Trophoblast cell (in vitro differentiated cells and primary cell): ENCODE data around the gene USP47.
"Not testable (repeated sequence)": the region's sequence is repeated elsewhere in the genome, so short reads cannot be mapped to it uniquely, and the experiment has no call there.

ENCODE experiments used
- DNase-seq, 2 donors: peaks; one replicate each; pipeline ENCODE4 v3.0.0-alpha.2; 2016
- H2AFZ ChIP-seq: 2 replicates; pipeline ENCODE4 v1.6.1; 2013; ENCODE audit warnings: low read length, moderate library complexity, mild to moderate bottlenecking; ENCODE audit not compliant: insufficient read depth, poor library complexity
- H2AK5ac ChIP-seq: 2 replicates; pipeline ENCODE4 v1.6.1; 2013; ENCODE audit warnings: mild to moderate bottlenecking, low read length
- H2BK120ac ChIP-seq: 2 replicates; pipeline ENCODE4 v1.6.1; 2013; ENCODE audit warnings: low read length, mild to moderate bottlenecking, moderate library complexity; ENCODE audit not compliant: insufficient read depth, poor library complexity
- H2BK12ac ChIP-seq: 2 replicates; pipeline ENCODE4 v1.6.1; 2013; ENCODE audit warnings: mild to moderate bottlenecking, low read length, moderate library complexity
- H2BK5ac ChIP-seq: 2 replicates; pipeline ENCODE4 v1.6.1; 2013; ENCODE audit warnings: low read length, low read depth, moderate library complexity, mild to moderate bottlenecking; ENCODE audit not compliant: poor library complexity
- H3K14ac ChIP-seq: 2 replicates; pipeline ENCODE4 v1.6.1; 2013; ENCODE audit warnings: mild to moderate bottlenecking, low read length
- H3K18ac ChIP-seq: 2 replicates; pipeline ENCODE4 v1.6.1; 2013; ENCODE audit warnings: mild to moderate bottlenecking, low read length
- H3K23ac ChIP-seq: 2 replicates; pipeline ENCODE4 v1.6.1; 2013; ENCODE audit warnings: low read length
- H3K27ac ChIP-seq: 2 replicates; pipeline ENCODE4 v1.5.1; 2013; ENCODE audit warnings: low read depth, mild to moderate bottlenecking, inconsistent platforms, low read length, moderate library complexity
- H3K27me3 ChIP-seq: 2 replicates; pipeline ENCODE4 v1.6.1; 2013; ENCODE audit warnings: inconsistent platforms, mild to moderate bottlenecking, low read length, moderate library complexity; ENCODE audit not compliant: insufficient read depth
- H3K36me3 ChIP-seq, 2 experiments: 1 replicate in 1 of 2; 2 replicates in 1 of 2; pipeline ENCODE4 v1.6.1; 2013; ENCODE audit warnings: low read length in 2 of 2, mild to moderate bottlenecking in 2 of 2, moderate library complexity in 1 of 2; ENCODE audit not compliant: insufficient read depth in 2 of 2, control insufficient read depth in 1 of 2
- H3K4ac ChIP-seq: 2 replicates; pipeline ENCODE4 v1.6.1; 2013; ENCODE audit warnings: low read depth, mild to moderate bottlenecking, low read length, moderate library complexity
- H3K4me1 ChIP-seq, 2 experiments: 1 replicate in 1 of 2; 2 replicates in 1 of 2; pipeline ENCODE4 v1.6.1; 2013; ENCODE audit warnings: low read length in 2 of 2, mild to moderate bottlenecking in 2 of 2, moderate library complexity in 1 of 2; ENCODE audit not compliant: insufficient read depth in 2 of 2, control insufficient read depth in 1 of 2
- H3K4me2 ChIP-seq: 2 replicates; pipeline ENCODE4 v1.6.1; 2013; ENCODE audit warnings: inconsistent platforms, mild to moderate bottlenecking, low read length, moderate library complexity
- H3K4me3 ChIP-seq: 2 replicates; pipeline ENCODE4 v1.5.1; 2013; ENCODE audit warnings: mild to moderate bottlenecking, low read depth, low read length, inconsistent platforms
- H3K79me1 ChIP-seq: one replicate; pipeline ENCODE4 v1.6.1; 2013; ENCODE audit warnings: low read length
- H3K79me2 ChIP-seq: 2 replicates; pipeline ENCODE4 v1.6.1; 2013; ENCODE audit warnings: low read length, mild to moderate bottlenecking; ENCODE audit not compliant: control insufficient read depth, insufficient read depth, poor library complexity
- H3K9ac ChIP-seq: 2 replicates; pipeline ENCODE4 v1.6.1; 2013; ENCODE audit warnings: mild to moderate bottlenecking, low read length
- H3K9me3 ChIP-seq: 2 replicates; pipeline ENCODE4 v1.6.1; 2013; ENCODE audit warnings: low read depth, mild to moderate bottlenecking, control low read depth, inconsistent platforms, low read length; ENCODE audit not compliant: insufficient read depth
- H4K12ac ChIP-seq: 2 replicates; pipeline ENCODE4 v1.6.1; 2013; ENCODE audit warnings: low read depth, mild to moderate bottlenecking, low read length, moderate library complexity
- H4K8ac ChIP-seq: 2 replicates; pipeline ENCODE4 v1.6.1; 2013; ENCODE audit warnings: low read depth, mild to moderate bottlenecking, low read length, moderate library complexity
- H4K91ac ChIP-seq: one replicate; pipeline ENCODE4 v1.6.1; 2013; ENCODE audit warnings: low read depth, mild to moderate bottlenecking, low read length, moderate library complexity
- WGBS: extraction: QIAGEN DNeasy Blood & Tissue Kit; methylation state at CpG from one replicate; pipeline ENCODE4 v1.1.7; 2013; ENCODE audit warnings: missing lambda C conversion rate; ENCODE audit not compliant: insufficient read length, insufficient coverage; ENCODE audit errors: extremely low coverage; 5-methylcytosine and 5-hydroxymethylcytosine counted together

The USP47 gene

DNA sequence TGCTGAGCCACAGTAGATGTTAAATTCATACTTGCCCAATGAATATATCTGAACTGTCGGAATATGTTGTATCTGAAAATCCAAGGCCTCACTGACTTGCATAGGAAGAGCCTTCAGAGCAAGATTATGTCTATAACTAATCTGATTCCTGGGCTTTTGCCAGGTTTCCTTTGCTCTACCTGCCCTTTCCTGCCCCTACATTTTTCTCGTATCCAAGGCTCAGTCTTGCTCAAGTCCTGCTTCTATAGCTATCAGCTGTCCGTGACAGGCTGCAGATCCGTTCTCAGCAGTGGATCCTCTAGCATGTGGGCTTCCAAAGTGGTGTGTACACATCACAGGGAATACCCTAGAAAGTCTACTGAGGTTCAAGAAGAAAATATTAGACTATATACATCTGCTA, 18.8 kb upstream of the USP47 start:
- WGBS, result no CpG with 5 or more reads among the region's 4 CpGs
- H2BK12ac ChIP-seq, result no peak overlapping the region
- no peak overlapping the region for H2AFZ ChIP-seq
- no peak overlapping the region for H3K9ac ChIP-seq
- no peak overlapping the region for H2AK5ac ChIP-seq
- no peaks in the 10 kb centered on the region for H3K79me1 ChIP-seq
- H3K27me3 ChIP-seq, result no peaks in the 10 kb centered on the region
- no peak overlapping the region for H4K8ac ChIP-seq
- H2BK120ac ChIP-seq, result no peak overlapping the region
- no peak overlapping the region for H3K4me3 ChIP-seq
- no peak overlapping the region for H2BK5ac ChIP-seq
- H3K4ac ChIP-seq, result no peak overlapping the region
- no peaks in the 10 kb centered on the region for H3K36me3 ChIP-seq
- H3K18ac ChIP-seq, result no peak overlapping the region
- H3K4me1 ChIP-seq, result no peaks in the 10 kb centered on the region
- no peak overlapping the region for H4K12ac ChIP-seq
- no peak overlapping the region for H3K27ac ChIP-seq
- DNase-seq, result no peak
- no peak overlapping the region for H3K23ac ChIP-seq
- H3K14ac ChIP-seq, result no peak overlapping the region
- H4K91ac ChIP-seq, result no peak overlapping the region
- peaks cover 1% of the 10 kb centered on the region for H3K9me3 ChIP-seq
- H3K79me2 ChIP-seq, result no peaks in the 10 kb centered on the region
- no peak overlapping the region for H3K4me2 ChIP-seq

DNA sequence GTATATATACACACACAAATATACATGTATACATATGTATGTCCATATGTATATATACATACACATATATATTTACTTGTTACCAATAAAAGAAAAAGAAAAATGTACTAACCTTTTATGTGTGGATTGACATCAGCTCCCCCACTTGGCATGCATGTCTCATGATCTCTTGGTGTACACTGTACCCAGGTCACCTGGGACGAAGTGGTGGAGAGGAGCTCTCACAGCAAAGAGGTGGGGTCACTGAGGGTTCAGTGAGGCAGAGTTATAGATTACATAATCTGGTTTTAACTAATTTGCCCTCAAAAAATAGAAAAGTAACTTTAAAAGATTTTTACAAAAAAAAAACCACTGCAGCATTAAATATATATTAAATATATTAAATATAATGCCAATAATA, 15.5 kb upstream of the USP47 start:
- Histone ChIP-seq H3K18ac (no peak overlapping the region), H3K27me3 (no peaks in the 10 kb centered on the region), H2AFZ (no peak overlapping the region), H3K9me3 (peaks cover 1% of the 10 kb centered on the region), H3K23ac (no peak overlapping the region), H3K79me1 (no peaks in the 10 kb centered on the region), H4K8ac (no peak overlapping the region), H3K27ac (no peak overlapping the region), H2BK12ac (no peak overlapping the region), H2AK5ac (no peak overlapping the region), H4K91ac (no peak overlapping the region), H3K36me3 (no peaks in the 10 kb centered on the region), H3K4me3 (no peak overlapping the region), H3K4me2 (no peak overlapping the region), H3K14ac (no peak overlapping the region), H3K79me2 (no peaks in the 10 kb centered on the region), H2BK5ac (no peak overlapping the region), H3K4me1 (no peaks in the 10 kb centered on the region), H3K9ac (no peak overlapping the region), H2BK120ac (no peak overlapping the region), H3K4ac (no peak overlapping the region), H4K12ac (no peak overlapping the region)
- WGBS, result no CpG with 5 or more reads among the region's 1 CpG
- no peak for DNase-seq

DNA sequence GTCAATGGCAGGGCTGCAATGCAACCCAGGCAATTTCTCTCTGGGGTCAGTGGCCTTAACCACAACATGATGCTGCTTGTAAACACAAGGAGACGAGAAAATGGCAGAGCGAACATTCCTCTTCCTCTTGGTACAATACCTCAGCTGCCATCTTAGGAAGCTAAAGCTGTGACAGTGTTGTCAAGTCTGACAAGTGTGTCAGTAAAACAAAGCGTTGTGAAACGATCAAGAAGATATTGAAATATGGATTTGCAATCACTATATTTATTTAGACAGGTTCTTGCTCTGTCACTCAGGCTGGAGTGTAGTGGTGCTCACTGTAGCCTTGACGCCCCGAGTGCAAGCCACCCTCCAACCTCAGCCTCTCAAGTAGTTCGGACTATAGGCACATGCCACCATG, 14.5 kb upstream of the USP47 start:
- WGBS, result no CpG with 5 or more reads among the region's 7 CpGs
- Histone ChIP-seq H2AK5ac (no peak overlapping the region), H3K4me2 (no peak overlapping the region), H4K91ac (no peak overlapping the region), H3K18ac (no peak overlapping the region), H4K8ac (no peak overlapping the region), H2AFZ (no peak overlapping the region), H3K4me3 (no peak overlapping the region), H3K9ac (no peak overlapping the region), H3K4ac (no peak overlapping the region), H3K79me2 (no peaks in the 10 kb centered on the region), H2BK120ac (no peak overlapping the region), H3K36me3 (no peaks in the 10 kb centered on the region), H3K27me3 (no peaks in the 10 kb centered on the region), H2BK5ac (no peak overlapping the region), H3K27ac (no peak overlapping the region), H3K4me1 (no peaks in the 10 kb centered on the region), H3K23ac (peak overlapping the region; percentile 22), H3K14ac (no peak overlapping the region), H3K9me3 (peaks cover 1% of the 10 kb centered on the region), H4K12ac (no peak overlapping the region), H3K79me1 (no peaks in the 10 kb centered on the region), H2BK12ac (no peak overlapping the region)
- DNase-seq, result no peak

DNA sequence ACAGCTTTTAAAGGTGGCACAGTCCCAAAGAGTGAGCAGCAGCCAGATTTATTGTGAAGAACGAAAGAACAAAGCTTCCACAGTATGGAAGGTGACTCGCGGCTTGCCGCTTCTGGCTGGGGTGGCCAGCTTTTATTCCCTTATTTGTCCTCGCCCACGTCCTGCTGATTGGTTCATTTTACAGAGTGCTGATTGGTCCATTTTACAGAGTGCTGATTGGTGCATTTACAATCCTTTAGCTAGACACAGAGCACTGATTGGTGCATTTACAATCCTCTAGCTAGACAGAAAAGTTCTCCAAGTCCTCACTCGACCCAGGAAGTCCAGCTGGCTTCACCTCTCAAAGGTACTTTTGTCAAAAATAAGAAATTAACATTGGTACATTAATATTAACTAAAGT, 10.4 kb upstream of the USP47 start:
- H3K79me2 ChIP-seq, H3K23ac ChIP-seq, H4K8ac ChIP-seq, H3K9me3 ChIP-seq, H2BK5ac ChIP-seq, H3K4me3 ChIP-seq, H2AK5ac ChIP-seq, H2BK120ac ChIP-seq, H3K4ac ChIP-seq, H3K36me3 ChIP-seq, H2BK12ac ChIP-seq, H3K4me2 ChIP-seq, H3K79me1 ChIP-seq, H3K27ac ChIP-seq, H3K18ac ChIP-seq, H3K14ac ChIP-seq, DNase-seq, H2AFZ ChIP-seq, H3K27me3 ChIP-seq, H3K9ac ChIP-seq, H4K91ac ChIP-seq, H3K4me1 ChIP-seq, H4K12ac ChIP-seq: not testable (repeated sequence)
- WGBS, result no CpG with 5 or more reads among the region's 7 CpGs
